Loucy (cell line): ENCODE results near the gene EDN3.

Experiments
- CTCF ChIP-seq: fragments of 200-600 bp; sonication (generic); conservative IDR thresholded peaks from 2 replicates; pipeline ENCODE4 v1.5.1; 2014; ENCODE audit warnings: mild to moderate bottlenecking, antibody characterized with exemption, low read length
- EZH2phosphoT487 ChIP-seq: fragments of 200-600 bp; IDR thresholded peaks from 2 replicates; pipeline ENCODE4 v1.6.1; 2018; ENCODE audit warnings: antibody characterized with exemption, mild to moderate bottlenecking, moderate library complexity, borderline replicate concordance

DNA sequence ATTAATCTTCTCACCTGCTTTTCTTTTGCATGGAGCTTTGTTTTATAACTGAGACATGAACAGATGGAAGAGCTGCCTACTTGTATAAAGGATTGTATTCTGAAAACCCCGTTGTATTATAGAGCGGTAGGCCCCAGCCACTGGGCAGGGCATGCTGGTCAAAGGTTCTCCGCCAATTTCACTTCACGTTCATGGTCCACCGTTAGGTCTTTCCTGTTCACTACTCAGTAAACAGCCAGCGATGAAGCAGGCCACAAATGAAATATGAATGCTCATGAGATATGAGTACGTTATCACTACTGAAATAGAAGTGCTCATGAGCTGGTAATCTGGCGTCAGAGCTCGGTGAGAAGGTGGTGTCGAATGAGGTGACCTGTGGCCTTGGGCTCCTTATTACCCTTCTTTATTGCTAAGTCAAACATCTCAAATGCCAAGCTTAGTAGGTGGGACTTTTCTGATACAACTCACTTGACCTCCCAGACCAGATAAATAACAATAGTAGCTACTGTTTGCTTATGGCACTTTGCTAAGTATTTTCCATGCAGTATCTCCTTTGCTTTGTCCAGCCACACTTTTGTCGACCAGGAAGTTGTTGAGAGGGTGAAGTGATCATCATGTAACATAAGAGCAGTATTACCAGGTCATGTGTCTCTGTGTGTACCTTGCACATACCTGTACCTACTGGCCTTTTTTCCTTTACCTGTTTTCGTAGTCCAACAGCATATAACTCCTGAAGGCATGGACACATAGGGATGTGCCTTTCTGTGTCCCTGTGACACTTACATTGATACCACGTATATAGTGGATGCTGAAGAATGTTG lies 16.7 kb downstream of the EDN3 start:
- TF ChIP-seq CTCF (no peak), EZH2phosphoT487 (no peak)
